ENCODE measurements around the gene CYLD. TPM values are rescaled to one million over a fixed set of nuclear protein-coding genes. Genes with fewer than 3 reads are reported as not detected.

CYLD gene
- total RNA-seq, 2 donors from 2014 or later, result 20.0 to 21.2 TPM

- no peaks in the 10 kb centered on the region for H3K9me3 ChIP-seq
- no peak for DNase-seq (ENCODE audit: low spot score)
- H3K27me3 ChIP-seq, result no peaks in the 10 kb centered on the region
- H3K4me1 ChIP-seq, result no peaks in the 10 kb centered on the region
- H3K36me3 ChIP-seq, result peaks cover 51% of the 10 kb centered on the region
- no peak overlapping the region for H3K27ac ChIP-seq
- H3K4me3 ChIP-seq, result no peak overlapping the region
- no peak for TF ChIP-seq CTCF (IDR thresholded peaks at IDR 0.05)
Measured at GRCh38 chr16:50796829-50797228, 54.9 kb downstream of the CYLD start.

GRCh38 chr16:50797456-50797855, 55.6 kb downstream of the CYLD start:
- Histone ChIP-seq H3K27ac (no peak overlapping the region), H3K9me3 (no peaks in the 10 kb centered on the region), H3K4me1 (no peaks in the 10 kb centered on the region), H3K27me3 (no peaks in the 10 kb centered on the region), H3K36me3 (peaks cover 51% of the 10 kb centered on the region), H3K4me3 (no peak overlapping the region)
- TF ChIP-seq CTCF (IDR thresholded peaks at IDR 0.05), result no peak
- DNase-seq (ENCODE audit: low spot score), result no peak

- no peaks in the 10 kb centered on the region for H3K27me3 ChIP-seq
- TF ChIP-seq CTCF (IDR thresholded peaks at IDR 0.05), result no peak
- H3K9me3 ChIP-seq, result no peaks in the 10 kb centered on the region
- H3K4me1 ChIP-seq, result no peaks in the 10 kb centered on the region
- DNase-seq (ENCODE audit: low spot score), result no peak
- H3K27ac ChIP-seq, result no peak overlapping the region
- H3K36me3 ChIP-seq, result peaks cover 32% of the 10 kb centered on the region
- H3K4me3 ChIP-seq, result no peak overlapping the region
Measured at GRCh38 chr16:50800074-50800473, 58.2 kb downstream of the CYLD start.

- H3K36me3 ChIP-seq, result peaks cover 24% of the 10 kb centered on the region
- no peak for DNase-seq (ENCODE audit: low spot score)
- peaks cover 0 to 3% of the 10 kb centered on the region in 2 donors for H3K4me1 ChIP-seq
- H3K27me3 ChIP-seq, result no peaks in the 10 kb centered on the region
- no peak overlapping the region for H3K27ac ChIP-seq
- no peak overlapping the region for H3K4me3 ChIP-seq
- H3K9me3 ChIP-seq, result no peaks in the 10 kb centered on the region
- no peak for TF ChIP-seq CTCF (IDR thresholded peaks at IDR 0.05)
Measured at GRCh38 chr16:50801036-50801435, 59.1 kb downstream of the CYLD start.

GRCh38 chr16:50802000-50802399, 60.1 kb downstream of the CYLD start:
- Histone ChIP-seq H3K27me3 (no peaks in the 10 kb centered on the region), H3K36me3 (peaks cover 14% of the 10 kb centered on the region), H3K4me1 (peaks cover 0 to 8% of the 10 kb centered on the region in 2 donors), H3K27ac (no peak overlapping the region), H3K4me3 (no peak overlapping the region), H3K9me3 (no peaks in the 10 kb centered on the region)
- DNase-seq (ENCODE audit: low spot score), result no peak
- no peak for TF ChIP-seq CTCF (IDR thresholded peaks at IDR 0.05)

GRCh38 chr16:50802961-50803360, 61.1 kb downstream of the CYLD start:
- H3K36me3 ChIP-seq, result peaks cover 9% of the 10 kb centered on the region
- DNase-seq (ENCODE audit: low spot score), result no peak
- no peaks in the 10 kb centered on the region for H3K27me3 ChIP-seq
- H3K9me3 ChIP-seq, result no peaks in the 10 kb centered on the region
- peaks cover 0 to 8% of the 10 kb centered on the region in 2 donors for H3K4me1 ChIP-seq
- TF ChIP-seq CTCF (IDR thresholded peaks at IDR 0.05), result no peak
- no peak overlapping the region for H3K4me3 ChIP-seq
- H3K27ac ChIP-seq, result no peak overlapping the region

Data from right atrium auricular region (tissue), 2 donors.